H1 (cell line): ENCODE data around the gene ZFAND4. TPM values are rescaled to one million over a fixed set of nuclear protein-coding genes. Genes with fewer than 3 reads are reported as not detected.

Experiments used
- CTCF ChIA-PET: fragments of 300-600 bp; sonication (Branson Sonifier 250); formaldehyde crosslinking; loops from one replicate; lab custom pipeline; 2021; ENCODE audit not compliant: partially characterized antibody; lab: Charles Lee
- POLR2A ChIA-PET: fragments of 300-600 bp; sonication (Branson Sonifier 250); formaldehyde crosslinking; loops from one replicate; lab custom pipeline; 2021; ENCODE audit warnings: inconsistent platforms; ENCODE audit not compliant: partially characterized antibody; lab: Charles Lee
- DNase-seq, 2 experiments: peaks; one replicate each; pipeline versions ENCODE4 v3.0.0 to v3.0.0-alpha.2; 2010 to 2022; ENCODE audit warnings: low spot score in 2 of 2, low read depth in 1 of 2, mixed read lengths in 1 of 2
- FAIRE-seq: peaks from 2 replicates; lab custom pipeline; 2011; peaks lifted over from hg19 to GRCh38; lab: Jason Lieb, UNC
- H2AFZ ChIP-seq: 2 replicates; pipeline ENCODE4 v1.8.1; 2012; ENCODE audit warnings: low read length, inconsistent platforms
- H2AK5ac ChIP-seq: 2 replicates; pipeline ENCODE4 v1.6.1; 2013; ENCODE audit warnings: low read depth, low read length
- H2BK120ac ChIP-seq: replicated peaks from 2 replicates; pipeline ENCODE3; 2013; ENCODE audit warnings: low read depth, low read length, inconsistent platforms
- H2BK12ac ChIP-seq: 2 replicates; pipeline ENCODE4 v1.6.1; 2013; ENCODE audit warnings: low read depth, low read length
- H2BK15ac ChIP-seq: 2 replicates; pipeline ENCODE4 v1.6.1; 2013; ENCODE audit warnings: low read length
- H2BK20ac ChIP-seq: 2 replicates; pipeline ENCODE4 v1.6.1; 2013; ENCODE audit warnings: low read length
- H2BK5ac ChIP-seq: 2 replicates; pipeline ENCODE4 v1.6.1; 2013; ENCODE audit warnings: low read depth, low read length
- H3K14ac ChIP-seq: 2 replicates; pipeline ENCODE4 v1.6.1; 2013; ENCODE audit warnings: inconsistent platforms; ENCODE audit not compliant: insufficient read length
- H3K18ac ChIP-seq: 2 replicates; pipeline ENCODE4 v1.6.1; 2013; ENCODE audit warnings: low read length; ENCODE audit errors: extremely low read depth
- H3K23ac ChIP-seq: 2 replicates; pipeline ENCODE4 v1.6.1; 2013; ENCODE audit warnings: inconsistent platforms; ENCODE audit not compliant: insufficient read length
- H3K23me2 ChIP-seq: 2 replicates; pipeline ENCODE4 v1.6.1; 2013; ENCODE audit warnings: low read depth, low read length
- H3K27ac ChIP-seq: 2 replicates; pipeline ENCODE4 v1.6.1; 2011; ENCODE audit warnings: low read depth, low read length, inconsistent platforms
- H3K27me3 ChIP-seq, 4 experiments: replicated peaks in 1 of 4; 1 replicate in 1 of 4; 2 replicates in 3 of 4; pipeline versions ENCODE4 v1.6.1 to v1.8.1; 2011 to 2013; ENCODE audit warnings: low read length in 3 of 4, mild to moderate bottlenecking in 3 of 4, inconsistent platforms in 2 of 4, mixed read lengths in 2 of 4, moderate library complexity in 1 of 4; ENCODE audit not compliant: control insufficient read depth in 3 of 4, insufficient read depth in 3 of 4; ENCODE audit errors: extremely low read depth in 1 of 4
- H3K36me3 ChIP-seq, 4 experiments: 2 replicates each; pipeline versions ENCODE4 v1.6.1 to v1.8.1; 2011 to 2013; ENCODE audit warnings: mild to moderate bottlenecking in 4 of 4, low read length in 3 of 4, moderate library complexity in 2 of 4, control low read depth in 1 of 4, inconsistent platforms in 1 of 4; ENCODE audit not compliant: insufficient read depth in 4 of 4, control insufficient read depth in 2 of 4
- H3K4ac ChIP-seq: replicated peaks from 2 replicates; pipeline ENCODE3; 2013; ENCODE audit warnings: low read length, low read depth, mixed read lengths, inconsistent platforms; ENCODE audit not compliant: insufficient read length
- H3K4me1 ChIP-seq, 4 experiments: replicated peaks in 1 of 4; 1 replicate in 1 of 4; 2 replicates in 3 of 4; pipeline versions ENCODE4 v1.6.1 to v1.8.1; 2011 to 2013; ENCODE audit warnings: low read length in 3 of 4, inconsistent platforms in 2 of 4, mixed read lengths in 1 of 4; ENCODE audit not compliant: insufficient read depth in 4 of 4, control insufficient read depth in 3 of 4
- H3K4me2 ChIP-seq, 2 experiments: 2 replicates each; pipeline versions ENCODE4 v1.6.1 to v1.8.1; 2011 to 2013; ENCODE audit warnings: low read depth in 2 of 2, low read length in 2 of 2, control low read depth in 1 of 2, inconsistent platforms in 1 of 2, mild to moderate bottlenecking in 1 of 2; ENCODE audit not compliant: insufficient read depth in 1 of 2
- H3K4me3 ChIP-seq, 4 experiments: fragments of 200-600, 300-600 bp in 1 of 4; sonication (generic), shearing (Covaris generic), sonication (Bioruptor Twin) in 1 of 4; 2 replicates each; pipeline versions ENCODE4 v1.5.1 to v1.8.1; 2011 to 2016; ENCODE audit warnings: low read length in 4 of 4, low read depth in 3 of 4, control low read depth in 2 of 4, inconsistent platforms in 2 of 4, mild to moderate bottlenecking in 2 of 4, mixed read lengths in 1 of 4, moderate library complexity in 1 of 4; ENCODE audit not compliant: insufficient read depth in 2 of 4; ENCODE audit errors: extremely low read depth in 1 of 4
- H3K56ac ChIP-seq: replicated peaks from 2 replicates; pipeline ENCODE3; 2013; ENCODE audit warnings: low read depth, mild to moderate bottlenecking, mixed read lengths, low read length, inconsistent platforms; ENCODE audit not compliant: insufficient read length
- H3K79me1 ChIP-seq: 2 replicates; pipeline ENCODE4 v1.6.1; 2013; ENCODE audit warnings: low read depth, low read length, control low read depth
- H3K79me2 ChIP-seq, 2 experiments: 2 replicates each; pipeline versions ENCODE4 v1.6.1 to v1.8.1; 2012 to 2013; ENCODE audit warnings: low read length in 2 of 2, mild to moderate bottlenecking in 2 of 2, inconsistent platforms in 1 of 2; ENCODE audit not compliant: insufficient read depth in 2 of 2, control insufficient read depth in 1 of 2
- H3K9ac ChIP-seq, 4 experiments: replicated peaks in 1 of 4; 1 replicate in 1 of 4; 2 replicates in 3 of 4; pipeline versions ENCODE4 v1.6.1 to v1.8.1; 2011 to 2013; ENCODE audit warnings: low read depth in 3 of 4, low read length in 3 of 4, control low read depth in 2 of 4, mild to moderate bottlenecking in 2 of 4, moderate library complexity in 2 of 4, inconsistent platforms in 1 of 4; ENCODE audit errors: extremely low read depth in 1 of 4
- H3K9me3 ChIP-seq, 2 experiments: 2 replicates each; pipeline versions ENCODE4 v1.6.1 to v1.8.1; 2012 to 2013; ENCODE audit warnings: mild to moderate bottlenecking in 2 of 2, moderate library complexity in 2 of 2, control low read depth in 1 of 2, inconsistent platforms in 1 of 2, low read depth in 1 of 2, low read length in 1 of 2, mixed read lengths in 1 of 2; ENCODE audit not compliant: insufficient read depth in 2 of 2
- H4K20me1 ChIP-seq, 2 experiments: replicated peaks in 1 of 2; 2 replicates each; pipeline versions ENCODE3 to v1.8.1; 2011 to 2013; ENCODE audit warnings: inconsistent platforms in 2 of 2, low read length in 2 of 2, mild to moderate bottlenecking in 1 of 2; ENCODE audit not compliant: insufficient read depth in 2 of 2, control insufficient read depth in 1 of 2
- H4K5ac ChIP-seq: 2 replicates; pipeline ENCODE4 v1.6.1; 2013; ENCODE audit warnings: low read length, low read depth, mixed read lengths, inconsistent platforms; ENCODE audit not compliant: insufficient read length
- H4K8ac ChIP-seq: 2 replicates; pipeline ENCODE4 v1.8.0; 2013; ENCODE audit warnings: mild to moderate bottlenecking, moderate library complexity, low read length, inconsistent platforms; ENCODE audit not compliant: insufficient read depth; ENCODE audit errors: extremely low read depth
- H4K91ac ChIP-seq: replicated peaks from 2 replicates; pipeline ENCODE3; 2013; ENCODE audit warnings: low read length, mixed read lengths, inconsistent platforms; ENCODE audit not compliant: insufficient read length
- CEBPB ChIP-seq: IDR thresholded peaks from 2 replicates; pipeline ENCODE4 v1.6.1; 2012; ENCODE audit warnings: low read depth, low read length
- CHD1 ChIP-seq: IDR thresholded peaks from 2 replicates; pipeline ENCODE4 v1.6.1; 2012; ENCODE audit warnings: low read depth, low read length, improper control_type of control experiment
- EGR1 ChIP-seq: IDR thresholded peaks from 2 replicates; pipeline ENCODE4 v1.6.1; 2011; ENCODE audit warnings: low read depth, low read length, borderline replicate concordance
- RAD21 ChIP-seq, 2 experiments: IDR thresholded peaks in 1 of 2; conservative IDR thresholded peaks in 1 of 2; 2 replicates each; pipeline ENCODE4 v1.6.1; 2011; ENCODE audit warnings: low read depth in 2 of 2, low read length in 2 of 2, improper control_type of control experiment in 1 of 2, inconsistent platforms in 1 of 2, mild to moderate bottlenecking in 1 of 2, moderate library complexity in 1 of 2
- SUZ12 ChIP-seq: fragments of 200-600 bp; sonication (generic); IDR thresholded peaks from 2 replicates; pipeline ENCODE4 v1.6.1; 2012; ENCODE audit warnings: mild to moderate bottlenecking, inconsistent platforms, low read length, moderate library complexity, mixed read lengths
- TCF12 ChIP-seq: IDR thresholded peaks from 2 replicates; pipeline ENCODE4 v1.6.1; 2011; ENCODE audit warnings: low read depth, mild to moderate bottlenecking, low read length
- WGBS, 2 experiments: shearing (Covaris generic) in 1 of 2; methylation state at CpG; one replicate each; pipeline versions ENCODE4 v1.1.6 to v1.1.7; 2013 to 2015; ENCODE audit warnings: low lambda C conversion rate in 2 of 2, mixed read lengths in 2 of 2, inconsistent platforms in 1 of 2, low coverage in 1 of 2, missing lambda C conversion rate in 1 of 2; ENCODE audit not compliant: insufficient replicate concordance in 2 of 2, insufficient coverage in 1 of 2, insufficient read length in 1 of 2; ENCODE audit errors: extremely low coverage in 1 of 2, missing lambda C conversion rate in 1 of 2; 5-methylcytosine and 5-hydroxymethylcytosine counted together
- polyA plus RNA-seq, 7 experiments: library from polyadenylated mRNA; depleted of rRNA in 3 of 7; stranded (reverse) in 5 of 7; unstranded in 2 of 7; fragments of >200 nt in 5 of 7; fragments of 200-250 nt in 2 of 7; gene quantifications; 1 replicate in 5 of 7; 2 replicates in 1 of 7; 4 replicates in 1 of 7; pipeline versions ENCODE4 v1.2.1 to v1.2.3, GENCODE V29; 2011 to 2013; ENCODE audit warnings: missing spikeins in 2 of 7, mixed read lengths in 2 of 7
- total RNA-seq: library from RNA; stranded (reverse); fragmentation: NEBNext Ultra II Directional; extraction: Animal tissue kit (Norgen Biotek cat#: 25700); gene quantifications from 2 replicates; pipeline ENCODE4 v1.2.1, GENCODE V29; 2021

ZFAND4 gene
- total and polyA plus RNA-seq, 2 of the 8 experiments (the other 6 are each of a cell fraction or from before 2014, with no cell fraction given): 2.8 to 17.8 TPM

GRCh38 chr10:45580371-45581215, 92.0 kb downstream of the ZFAND4 start:
- no peak for TF ChIP-seq CEBPB
- no peak for TF ChIP-seq EGR1
- TF ChIP-seq CHD1: no peak
- TF ChIP-seq RAD21 (IDR thresholded peaks at IDR 0.05 in 1 of 2, conservative IDR thresholded peaks at IDR 0.05 in 1 of 2; ENCODE audit: low read depth in 2 of 2, low read length in 2 of 2): no peak
- no peak for TF ChIP-seq TCF12
- TF ChIP-seq SUZ12: no peak
- Histone ChIP-seq H2BK120ac (no peak overlapping the region), H3K23me2 (no peaks in the 10 kb centered on the region), H3K14ac (no peak overlapping the region), H4K20me1 (no peaks in the 10 kb centered on the region), H2AK5ac (no peak overlapping the region), H2BK12ac (no peak overlapping the region), H3K4me3 (no peak overlapping the region), H2BK15ac (0 out of 2 replicates have a peak overlapping the region, but pooled peaks have one; percentile 36), H3K4ac (no peak overlapping the region), H3K79me1 (peaks cover 3% of the 10 kb centered on the region; the same call in 1 of the 2 replicates), H4K91ac (no peak overlapping the region), H3K27me3 (no peaks in the 10 kb centered on the region), H3K9me3 (no peaks in the 10 kb centered on the region), H3K56ac (no peak overlapping the region), H2BK5ac (no peak overlapping the region; the same call in 1 of the 2 replicates), H2AFZ (no peak overlapping the region), H3K9ac (no peak overlapping the region), H2BK20ac (no peak overlapping the region), H4K5ac (no peak overlapping the region), H3K36me3 (no peaks in the 10 kb centered on the region), H3K18ac (no peak overlapping the region; the same call in 1 of the 2 replicates), H3K79me2 (peaks cover 0 to 26% of the 10 kb centered on the region in 2 experiments; a peak in 1 of 4 replicates), H3K27ac (no peak overlapping the region), H3K23ac (no peak overlapping the region), H3K4me1 (peaks cover 2 to 8% (median 5%) of the 10 kb centered on the region in 4 experiments; a peak in 4 of 7 replicates), H4K8ac (no peak overlapping the region; the same call in 1 of the 2 replicates), H3K4me2 (0 out of 4 replicates have a peak overlapping the region, but pooled peaks of 1 of the 2 experiments have one; percentile 1)
- DNase-seq (no peak), FAIRE-seq (no peak)
- WGBS, 2 experiments: 76% methylated on average over 8 of the region's 8 CpGs; no CpG with 5 or more reads in 1 of the 2 experiments
- ChIA-PET CTCF (interaction anchor here (0.6 to 0.9 kb wide), 2 partner anchors 28 to 944 kb away, joined by 3 to 4 read pairs; no protein-coding TSS in a partner anchor), POLR2A (interaction anchor here (1.7 kb wide), 1 partner anchor 14 kb away, joined by 4 read pairs; no protein-coding TSS in a partner anchor)
